ENCODE measurements around the gene PDE3A. TPM values are rescaled to one million over a fixed set of nuclear protein-coding genes. Genes with fewer than 3 reads are reported as not detected.

The PDE3A gene
- total and polyA plus RNA-seq, 4 donors = 1.5 to 15.8 (median 3.4) TPM

GRCh38 chr12:20398686-20399085, 30.3 kb downstream of the PDE3A start:
- Histone ChIP-seq H3K9ac (ENCODE audit: insufficient read depth in 1 of 2, low read length in 2 of 2) (no peak overlapping the region), H3K36me3 (ENCODE audit: control insufficient read depth in 4 of 4, insufficient read depth in 4 of 4, low read length in 4 of 4) (peaks cover 0 to 6% (median 0%) of the 10 kb centered on the region in 4 donors), H3K9me3 (ENCODE audit: control insufficient read depth in 4 of 4, insufficient read depth in 3 of 4, low read length in 3 of 4) (no peaks in the 10 kb centered on the region), H3K27me3 (ENCODE audit: control insufficient read depth in 3 of 3, insufficient read depth in 3 of 3, low read length in 2 of 3) (no peaks in the 10 kb centered on the region), H3K4me3 (no peak overlapping the region), H3K4me1 (ENCODE audit: control insufficient read depth in 5 of 5, insufficient read depth in 5 of 5, low read length in 5 of 5) (peaks cover 0 to 8% (median 0%) of the 10 kb centered on the region in 5 donors), H3K27ac (ENCODE audit: low read depth in 1 of 2, low read length in 1 of 2) (peak overlapping the region in 1 of 2 donors; percentile 33)
- 6 to 26% methylated on average over 2 of the region's 2 CpGs for WGBS, 2 donors
- TF ChIP-seq CTCF (IDR thresholded peaks at IDR 0.05; ENCODE audit: control extremely low read depth, extremely low read depth) = no peak
- DNase-seq (no peak), ATAC-seq (ENCODE audit: insufficient read depth, low FRiP score) (no peak)

- Histone ChIP-seq H3K36me3 (ENCODE audit: control insufficient read depth in 4 of 4, insufficient read depth in 4 of 4, low read length in 4 of 4) (peaks cover 0 to 6% (median 0%) of the 10 kb centered on the region in 4 donors), H3K4me3 (no peak overlapping the region), H3K9ac (ENCODE audit: insufficient read depth in 1 of 2, low read length in 2 of 2) (no peak overlapping the region), H3K27me3 (ENCODE audit: control insufficient read depth in 3 of 3, insufficient read depth in 3 of 3, low read length in 2 of 3) (no peaks in the 10 kb centered on the region), H3K9me3 (ENCODE audit: control insufficient read depth in 4 of 4, insufficient read depth in 3 of 4, low read length in 3 of 4) (no peaks in the 10 kb centered on the region), H3K27ac (ENCODE audit: low read depth in 1 of 2, low read length in 1 of 2) (peak overlapping the region in 1 of 2 donors; percentile 22), H3K4me1 (ENCODE audit: control insufficient read depth in 5 of 5, insufficient read depth in 5 of 5, low read length in 5 of 5) (peaks cover 0 to 9% (median 0%) of the 10 kb centered on the region in 5 donors)
- ATAC-seq (ENCODE audit: insufficient read depth, low FRiP score) = no peak
- DNase-seq = no peak
- no peak for TF ChIP-seq CTCF (IDR thresholded peaks at IDR 0.05; ENCODE audit: control extremely low read depth, extremely low read depth)
- 88 to 93% methylated on average over 6 of the region's 6 CpGs for WGBS, 2 donors
Measured at GRCh38 chr12:20400003-20400402, 31.7 kb downstream of the PDE3A start.

GRCh38 chr12:20403230-20403629, 34.9 kb downstream of the PDE3A start:
- 58 to 68% methylated on average over 2 of the region's 2 CpGs for WGBS, 2 donors
- peaks cover 0 to 6% (median 0%) of the 10 kb centered on the region in 4 donors for H3K36me3 ChIP-seq (ENCODE audit: control insufficient read depth in 4 of 4, insufficient read depth in 4 of 4, low read length in 4 of 4)
- no peak for DNase-seq

More at GRCh38 chr12:20403230-20403629, 34.9 kb downstream of the PDE3A start:
- H3K27ac ChIP-seq (ENCODE audit: low read depth in 1 of 2, low read length in 1 of 2) = no peak overlapping the region
- no peak for TF ChIP-seq CTCF (IDR thresholded peaks at IDR 0.05; ENCODE audit: control extremely low read depth, extremely low read depth)
- no peak for ATAC-seq (ENCODE audit: insufficient read depth, low FRiP score)
- no peak overlapping the region for H3K9ac ChIP-seq (ENCODE audit: insufficient read depth in 1 of 2, low read length in 2 of 2)
- H3K4me1 ChIP-seq (ENCODE audit: control insufficient read depth in 5 of 5, insufficient read depth in 5 of 5, low read length in 5 of 5) = peaks cover 0 to 17% (median 0%) of the 10 kb centered on the region in 5 donors
- H3K4me3 ChIP-seq = no peak overlapping the region
- H3K27me3 ChIP-seq (ENCODE audit: control insufficient read depth in 3 of 3, insufficient read depth in 3 of 3, low read length in 2 of 3) = no peaks in the 10 kb centered on the region
- H3K9me3 ChIP-seq (ENCODE audit: control insufficient read depth in 4 of 4, insufficient read depth in 3 of 4, low read length in 3 of 4) = no peaks in the 10 kb centered on the region

Data from lung (tissue), 12 donors.